A549 treated with Mapracorat at 1 μM for 4 hours (cell line): ENCODE measurements around the gene CALR3. TPM values are rescaled to one million over a fixed set of nuclear protein-coding genes. Genes with fewer than 3 reads are reported as not detected.

Experiments
- total RNA-seq: library from RNA; stranded (reverse); fragments of 200-300 nt; extraction: Qiagen RNA extraction; gene quantifications from 5 replicates; pipeline ENCODE4 v1.2.3, GENCODE V29; 2022

Gene CALR3
- 0.28 TPM in 1 of 5 replicates, not detected in the others for total RNA-seq

GRCh38 chr19:16495982-16496612, at the start of gene CALR3, which contains the start of gene C19orf44:
Gene CALR3 (minus strand): TSS chr19:16496167. CDS start chr19:16496129, 38 bp downstream.
Gene C19orf44 (plus strand): TSS chr19:16496394. CDS start chr19:16500793, 4,399 bp downstream.

DNA sequence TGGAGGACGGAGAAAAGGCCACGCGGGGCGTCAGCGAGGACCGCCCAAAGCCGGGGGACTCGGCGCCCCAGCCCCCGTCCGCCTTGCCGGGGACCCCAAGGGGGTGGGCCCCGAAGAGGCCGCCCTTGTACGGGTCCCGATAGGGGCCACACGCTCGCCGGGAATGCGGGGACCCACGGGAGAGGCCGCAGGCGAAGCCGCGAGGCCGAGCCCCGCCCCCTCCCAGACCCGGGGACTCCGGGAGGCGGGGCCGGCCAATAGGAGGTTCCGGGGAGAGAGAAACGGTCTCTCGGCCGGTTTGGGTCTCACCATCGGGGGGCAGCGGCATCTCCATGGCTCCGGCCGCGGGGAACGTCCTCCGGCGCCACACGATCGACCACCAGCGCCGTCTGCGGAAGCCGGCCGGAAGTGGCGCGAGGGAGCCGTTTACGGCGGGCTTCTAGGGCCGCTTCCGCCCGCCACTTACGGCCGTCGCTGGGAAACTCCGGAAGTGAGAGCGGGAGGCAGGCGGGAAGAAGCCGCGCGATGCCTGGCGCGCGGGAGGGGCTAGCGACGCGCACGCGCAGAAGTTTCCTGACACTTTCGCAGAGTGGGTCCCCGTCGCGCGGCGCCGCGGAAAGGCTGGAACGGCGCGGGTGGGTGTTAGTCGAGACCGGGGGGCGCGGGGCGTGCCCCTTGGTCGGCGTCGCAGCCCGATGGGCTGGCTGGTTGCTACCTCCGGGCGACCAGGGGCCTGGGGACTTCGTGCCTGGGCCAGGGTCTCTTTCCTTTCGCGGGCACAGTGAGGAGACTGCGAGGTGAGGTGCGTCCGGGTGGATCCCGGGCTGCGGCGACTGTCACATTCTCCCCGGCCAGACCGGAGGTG, 46.3 kb upstream of the CALR3 start, which contains the start of gene CHERP:
Gene CHERP, minus strand, starts transcription at position 393 of the 865 bp plus-strand sequence. Its CDS starts 59 bp downstream, at position 334.

Other genes with a start within 250 kb of the CALR3 start
- 14.6 to 29.9 TPM (median 29.3 TPM) in 5 replicates for gene KLF2, start 171.3 kb downstream of the CALR3 start, total RNA-seq
- gene EPS15L1, start 24.2 kb downstream of the CALR3 start, total RNA-seq, result 14.0 to 17.6 TPM (median 15.6 TPM) in 5 replicates
- gene C19orf44, start 227 bp upstream of the CALR3 start, total RNA-seq, result 2.5 to 2.9 TPM (median 2.9 TPM) in 5 replicates
- 27.5 to 34.4 TPM (median 29.9 TPM) in 5 replicates for gene CHERP, start 46.3 kb upstream of the CALR3 start, total RNA-seq
- 15.3 to 19.3 TPM (median 18.8 TPM) in 5 replicates for gene SLC35E1, start 76.2 kb upstream of the CALR3 start, total RNA-seq
- gene MED26, start 132.0 kb upstream of the CALR3 start, total RNA-seq, result 4.0 to 6.2 TPM (median 5.5 TPM) in 5 replicates
- gene SMIM7, start 164.0 kb upstream of the CALR3 start, total RNA-seq, result 64.4 to 74.3 TPM (median 69.1 TPM) in 5 replicates
- gene TMEM38A, start 165.0 kb upstream of the CALR3 start, total RNA-seq, result 0.98 to 2.0 TPM (median 1.3 TPM) in 5 replicates
- gene NWD1, start 223.7 kb upstream of the CALR3 start, total RNA-seq, result not detected in 5 replicates